Fibroblast of the conjunctiva (primary cell): ENCODE data around the gene KDSR.

ENCODE experiments used
- DNase-seq: peaks from one replicate; pipeline ENCODE4 v3.0.0-alpha.2; 2010; ENCODE audit warnings: low read depth

KDSR gene

DNA sequence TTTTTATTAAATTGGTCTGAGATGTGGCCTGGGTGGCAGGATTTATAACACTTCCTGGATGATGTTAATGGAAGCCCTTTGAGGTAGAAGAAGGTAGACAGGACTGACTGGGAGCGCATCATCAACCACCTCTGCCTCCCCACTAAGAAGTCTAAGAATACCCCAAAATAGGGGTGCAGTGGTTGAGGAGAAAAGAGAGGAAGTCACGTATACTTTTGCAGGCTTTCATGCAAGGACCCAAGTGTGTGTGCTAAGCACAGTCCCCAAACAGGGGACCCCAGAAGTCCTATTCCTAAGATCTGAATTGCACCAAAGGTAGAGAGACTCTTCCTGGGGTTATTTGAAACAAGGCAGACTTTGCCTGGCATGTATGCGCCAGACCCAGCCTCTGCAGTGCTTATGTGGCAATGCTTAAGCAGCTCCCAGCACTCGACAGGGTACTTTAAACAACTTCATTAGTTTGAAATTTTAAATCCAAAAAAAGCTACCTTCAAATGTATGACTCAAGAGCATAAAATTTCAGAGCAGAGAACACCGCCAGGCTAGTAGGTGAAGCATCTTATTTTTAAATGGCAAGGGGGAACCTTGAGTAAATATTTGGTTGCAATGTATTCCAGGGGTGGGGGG lies 82.7 kb downstream of the KDSR start:
- DNase-seq: no peak

DNA sequence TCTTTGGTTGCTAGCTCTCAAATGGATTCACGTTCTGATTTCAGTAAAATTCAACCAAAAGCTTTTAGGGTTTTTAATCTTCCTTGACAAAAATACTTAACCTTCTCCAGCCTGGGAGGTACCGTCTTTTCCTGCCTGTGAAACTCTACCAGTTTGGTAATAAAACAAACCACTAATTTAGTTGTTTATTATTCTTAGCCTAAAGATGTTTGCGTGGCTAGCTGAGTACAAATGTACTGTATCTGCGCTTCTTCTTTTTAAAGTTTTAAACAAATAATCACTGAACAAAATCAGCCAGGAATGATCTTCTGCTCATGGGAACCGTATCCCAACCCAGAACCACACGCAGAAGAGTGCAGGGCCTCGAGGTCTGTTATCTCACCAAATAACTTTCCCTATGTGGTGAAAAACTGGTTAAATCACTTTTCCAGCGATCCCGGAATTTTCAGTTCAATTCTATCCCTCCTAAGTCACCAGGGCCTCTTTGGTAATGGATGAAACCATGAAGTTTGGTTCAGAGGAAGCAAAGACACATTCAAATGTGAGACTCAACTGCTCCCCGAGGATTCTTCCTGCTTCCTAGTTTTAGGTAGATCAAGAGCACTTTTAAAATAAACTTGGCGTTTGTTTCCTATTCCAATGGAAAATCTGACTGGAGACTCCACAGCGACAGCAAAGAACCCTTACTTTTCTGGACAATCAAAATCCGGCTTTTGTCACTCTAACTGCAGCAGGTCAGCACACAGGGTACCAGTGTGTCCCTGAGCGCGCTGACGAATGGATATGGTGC lies 83.5 kb downstream of the KDSR start:
- no peak for DNase-seq

DNA sequence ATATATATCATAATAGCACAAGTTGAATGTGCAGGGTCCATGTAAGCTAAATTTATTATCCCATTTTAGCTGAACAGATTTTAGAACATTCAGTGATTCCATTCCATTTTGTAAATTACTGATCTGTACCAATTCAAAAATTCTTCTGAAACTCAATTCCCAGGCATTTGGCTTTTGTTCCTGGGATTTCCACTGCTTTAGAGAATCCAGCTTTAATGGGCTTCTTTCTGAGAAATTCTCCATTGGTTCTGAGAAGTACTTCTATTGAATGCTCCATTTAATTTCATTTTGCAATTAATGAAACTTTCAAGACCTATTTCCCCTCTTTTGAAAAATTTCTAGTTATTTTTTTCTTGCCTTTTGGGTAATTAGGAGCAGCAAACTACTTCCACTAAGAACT lies 84.2 kb downstream of the KDSR start:
- DNase-seq: no peak
